Measurements from ENCODE around the gene STX18. TPM values are rescaled to one million over a fixed set of nuclear protein-coding genes. Genes with fewer than 3 reads are reported as not detected.

The STX18 gene
- total RNA-seq, 1 donor from 2014 or later, result 33.9 TPM

DNA sequence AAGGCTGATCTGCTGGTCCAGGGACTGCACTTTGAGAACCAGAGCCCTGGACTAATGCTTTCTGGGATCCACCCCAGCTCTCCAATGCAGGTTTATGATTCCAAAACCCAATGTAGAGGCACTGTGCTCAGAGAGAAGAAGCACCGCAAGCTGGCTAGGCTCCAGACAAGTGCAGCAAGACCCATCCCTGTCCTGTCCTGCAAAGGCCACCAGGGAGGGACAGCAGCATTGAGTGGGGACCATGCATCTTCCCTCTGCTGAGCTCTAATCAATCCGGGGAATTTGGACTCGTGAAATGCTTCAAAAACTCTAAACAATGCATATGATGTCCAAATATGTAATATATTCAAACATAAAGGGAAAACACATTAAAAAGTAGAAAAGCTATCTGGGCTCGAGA is 165.8 kb downstream of the STX18 start:
- H3K4me3 Mint-ChIP-seq, result no peak overlapping the region
- peaks cover 23% of the 10 kb centered on the region for H3K4me1 Mint-ChIP-seq

DNA sequence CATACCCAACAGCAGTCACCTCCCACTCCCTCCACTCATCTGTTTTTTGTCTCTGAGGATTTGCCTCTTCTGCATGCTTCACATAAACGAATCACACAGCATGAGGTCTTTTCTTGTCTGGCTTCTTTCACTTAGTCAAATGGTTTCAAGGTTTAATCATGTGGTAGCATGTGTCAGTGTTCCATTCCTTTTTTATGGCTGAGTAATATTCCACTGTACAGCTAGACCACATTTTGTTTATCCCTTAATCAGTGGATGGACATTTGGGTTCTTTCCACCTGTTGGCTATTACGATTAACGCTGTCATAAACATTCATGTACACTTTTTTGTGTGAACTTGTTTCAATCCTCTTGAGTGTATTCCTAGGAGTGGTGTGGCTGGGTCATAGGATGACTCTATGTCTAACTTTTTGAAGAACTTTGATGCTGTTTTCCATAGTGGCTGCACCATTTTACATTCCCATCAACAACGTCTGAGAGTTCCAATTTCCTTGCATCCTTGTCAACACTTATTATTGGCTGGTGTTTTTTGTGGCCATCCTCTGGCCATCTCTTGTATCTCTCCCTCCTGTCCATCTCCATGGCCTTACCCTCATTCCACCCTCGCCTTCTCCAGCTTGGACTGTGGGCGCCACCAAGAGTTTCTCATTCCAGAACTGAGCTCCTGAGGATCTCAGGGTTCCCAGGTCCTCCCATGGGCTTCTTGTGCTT is 167.3 kb downstream of the STX18 start:
- H3K79me2 ChIP-seq (ENCODE audit: low read depth), result no peaks in the 10 kb centered on the region
- H3F3A ChIP-seq (ENCODE audit: low read depth), result no peaks in the 10 kb centered on the region
- no peak for DNase-seq (ENCODE audit: low spot score)
- no peaks in the 10 kb centered on the region for H3K27me3 ChIP-seq
- no peak overlapping the region for H3K4me3 ChIP-seq
- no peaks in the 10 kb centered on the region for H3K4me1 ChIP-seq
- no peak overlapping the region for H3K9ac ChIP-seq
- H3K27ac ChIP-seq, result no peak overlapping the region
- H2AFZ ChIP-seq (replicated peaks), result no peak overlapping the region
- Mint-ChIP-seq H3K9me3 (peaks cover 5% of the 10 kb centered on the region), H3K27me3 (ENCODE audit: insufficient read depth, low read depth) (peaks cover 26% of the 10 kb centered on the region), H3K36me3 (no peaks in the 10 kb centered on the region), H3K27ac (no peak overlapping the region), H3K4me3 (peak overlapping the region; percentile 20), H3K4me1 (peaks cover 22% of the 10 kb centered on the region)
- H3K36me3 ChIP-seq, result no peaks in the 10 kb centered on the region
- TF ChIP-seq EZH2 (IDR thresholded peaks at IDR 0.05) (no peak), CTCF (IDR thresholded peaks at IDR 0.05) (no peak), EZH2phosphoT487 (IDR thresholded peaks at IDR 0.05) (no peak)
- H3K9me3 ChIP-seq (ENCODE audit: low read depth), result no peaks in the 10 kb centered on the region
- no peaks in the 10 kb centered on the region for H4K20me1 ChIP-seq (ENCODE audit: low read depth)
- H3K4me2 ChIP-seq, result no peak overlapping the region

More for the DNA sequence above, 165.8 kb downstream of the STX18 start:
- H3K27me3 Mint-ChIP-seq (ENCODE audit: insufficient read depth, low read depth), result peaks cover 30% of the 10 kb centered on the region
- H4K20me1 ChIP-seq (ENCODE audit: low read depth), result no peaks in the 10 kb centered on the region
- no peak overlapping the region for H3K4me3 ChIP-seq
- no peaks in the 10 kb centered on the region for H3K9me3 ChIP-seq (ENCODE audit: low read depth)
- H3K9ac ChIP-seq, result no peak overlapping the region
- no peak for DNase-seq (ENCODE audit: low spot score)
- no peaks in the 10 kb centered on the region for H3K36me3 Mint-ChIP-seq
- H3K27ac ChIP-seq, result no peak overlapping the region
- no peaks in the 10 kb centered on the region for H3F3A ChIP-seq (ENCODE audit: low read depth)
- no peak overlapping the region for H3K4me2 ChIP-seq
- H3K4me1 ChIP-seq, result no peaks in the 10 kb centered on the region
- no peaks in the 10 kb centered on the region for H3K79me2 ChIP-seq (ENCODE audit: low read depth)
- no peak for TF ChIP-seq CTCF (IDR thresholded peaks at IDR 0.05)
- no peak for TF ChIP-seq EZH2 (IDR thresholded peaks at IDR 0.05)
- TF ChIP-seq EZH2phosphoT487 (IDR thresholded peaks at IDR 0.05), result no peak
- no peaks in the 10 kb centered on the region for H3K27me3 ChIP-seq
- H2AFZ ChIP-seq (replicated peaks), result no peak overlapping the region
- peaks cover 2% of the 10 kb centered on the region for H3K9me3 Mint-ChIP-seq
- H3K36me3 ChIP-seq, result no peaks in the 10 kb centered on the region
- no peak overlapping the region for H3K27ac Mint-ChIP-seq

Other genes starting within 250 kb of the STX18 start
- gene NSG1, start 154.9 kb downstream of the STX18 start, total RNA-seq (ENCODE audit: low replicate concordance), result 17.9 and 41.6 TPM in 2 replicates

Measured in neural progenitor cell (in vitro differentiated cells).